ENCODE data around the gene CAMKMT.
"Not testable (repeated sequence)": the region's sequence is repeated elsewhere in the genome, so short reads cannot be mapped to it uniquely, and the experiment has no call there.

Gene CAMKMT

GRCh38 chr2:44450082-44450481 lies 88.3 kb downstream of the CAMKMT start:
- DNase-seq, result no peak

GRCh38 chr2:44450806-44451205 lies 89.1 kb downstream of the CAMKMT start:
- no peak for DNase-seq

- no peak for DNase-seq
These were observed 90.4 kb downstream of the CAMKMT start for GRCh38 chr2:44452069-44452583.

- DNase-seq, result no peak
These were observed 91.5 kb downstream of the CAMKMT start for GRCh38 chr2:44453259-44453658.

- DNase-seq, result no peak
These were observed 94.1 kb downstream of the CAMKMT start for GRCh38 chr2:44455877-44456276.

- DNase-seq, result no peak
These were observed 95.2 kb downstream of the CAMKMT start for GRCh38 chr2:44456946-44457345.

- no peak for DNase-seq
These were observed 98.0 kb downstream of the CAMKMT start for GRCh38 chr2:44459739-44460138.

- DNase-seq, result no peak
These were observed 101.4 kb downstream of the CAMKMT start for GRCh38 chr2:44462934-44463849.

- no peak for DNase-seq
These were observed 102.7 kb downstream of the CAMKMT start for GRCh38 chr2:44464437-44464836.

GRCh38 chr2:44470151-44470550 lies 108.4 kb downstream of the CAMKMT start:
- DNase-seq, result no peak

GRCh38 chr2:44477657-44478414 lies 116.1 kb downstream of the CAMKMT start:
- no peak for DNase-seq

- peak in 1 of 2 donors; percentile 77 for DNase-seq
These were observed 117.6 kb downstream of the CAMKMT start for GRCh38 chr2:44479127-44479887.

- DNase-seq, result no peak
These were observed 118.3 kb downstream of the CAMKMT start for GRCh38 chr2:44480068-44480467.

- no peak for DNase-seq
These were observed 125.3 kb downstream of the CAMKMT start for GRCh38 chr2:44487052-44487451.

GRCh38 chr2:44490726-44491125 lies 129.0 kb downstream of the CAMKMT start:
- DNase-seq, result no peak

GRCh38 chr2:44494006-44494405 lies 132.3 kb downstream of the CAMKMT start:
- no peak for DNase-seq

GRCh38 chr2:44495035-44495434 lies 133.3 kb downstream of the CAMKMT start:
- DNase-seq, result no peak

GRCh38 chr2:44495544-44495943 lies 133.8 kb downstream of the CAMKMT start:
- no peak for DNase-seq

- DNase-seq, result no peak
These were observed 134.4 kb downstream of the CAMKMT start for GRCh38 chr2:44496130-44496529.

- DNase-seq, result no peak
These were observed 136.8 kb downstream of the CAMKMT start for GRCh38 chr2:44498551-44498950.

GRCh38 chr2:44505664-44506063 lies 143.9 kb downstream of the CAMKMT start:
- DNase-seq, result not testable (repeated sequence)

GRCh38 chr2:44510246-44510645 lies 148.5 kb downstream of the CAMKMT start:
- no peak for DNase-seq

GRCh38 chr2:44515416-44515815 lies 153.7 kb downstream of the CAMKMT start:
- DNase-seq, result no peak

All from bone marrow (tissue), 2 donors.